D721Med (cell line): ENCODE measurements around the gene KCNIP4.

Experiments
- DNase-seq: peaks from one replicate; pipeline ENCODE4 v3.0.0; 2011; ENCODE audit warnings: low spot score; ENCODE audit not compliant: insufficient read length
- FAIRE-seq: peaks from 2 replicates; lab custom pipeline; 2011; peaks lifted over from hg19 to GRCh38; lab: Jason Lieb, UNC
- CTCF ChIP-seq: IDR thresholded peaks from 2 replicates; pipeline ENCODE4 v1.5.1; 2012; ENCODE audit warnings: mild to moderate bottlenecking, control low read depth; ENCODE audit not compliant: insufficient read depth; ENCODE audit errors: missing control alignments

The KCNIP4 gene

GRCh38 chr4:21192367-21192766 lies 756.2 kb downstream of the KCNIP4 start:
- DNase-seq (no peak), FAIRE-seq (no peak)

GRCh38 chr4:21191317-21191716 lies 757.3 kb downstream of the KCNIP4 start:
- TF ChIP-seq CTCF, result no peak
- no peak for FAIRE-seq
- no peak for DNase-seq

More at GRCh38 chr4:21192367-21192766, 756.2 kb downstream of the KCNIP4 start:
- no peak for TF ChIP-seq CTCF

- DNase-seq (no peak), FAIRE-seq (no peak)
- peak; percentile 17 for TF ChIP-seq CTCF
These were observed 763.8 kb downstream of the KCNIP4 start for GRCh38 chr4:21184788-21185187.

GRCh38 chr4:21181716-21182115 lies 766.9 kb downstream of the KCNIP4 start:
- DNase-seq (no peak), FAIRE-seq (no peak)
- no peak for TF ChIP-seq CTCF

GRCh38 chr4:21177871-21178270 lies 770.7 kb downstream of the KCNIP4 start:
- DNase-seq (no peak), FAIRE-seq (no peak)
- TF ChIP-seq CTCF, result no peak

- DNase-seq (no peak), FAIRE-seq (no peak)
- TF ChIP-seq CTCF, result no peak
These were observed 771.5 kb downstream of the KCNIP4 start for GRCh38 chr4:21177092-21177491.

GRCh38 chr4:21167711-21168110 lies 780.9 kb downstream of the KCNIP4 start:
- TF ChIP-seq CTCF, result no peak
- no peak for DNase-seq
- FAIRE-seq, result no peak
